GM18951 (cell line): ENCODE measurements around the gene EXD3.

ENCODE experiments used
- POLR2A ChIP-seq: IDR thresholded peaks from 4 replicates; pipeline ENCODE4 v1.6.1; 2011; ENCODE audit warnings: mild to moderate bottlenecking; ENCODE audit not compliant: insufficient read length, insufficient read depth; ENCODE audit errors: extremely low read depth
- in situ Hi-C: fragments of 300-500 bp; cut with MboI; formaldehyde crosslinking; loops from one replicate; pipeline ENCODE4 v1.12.0; 2022; ENCODE audit warnings: low sequenced_read_pairs, mixed read lengths, inconsistent platforms; ENCODE audit not compliant: unreplicated experiment

Gene EXD3

DNA sequence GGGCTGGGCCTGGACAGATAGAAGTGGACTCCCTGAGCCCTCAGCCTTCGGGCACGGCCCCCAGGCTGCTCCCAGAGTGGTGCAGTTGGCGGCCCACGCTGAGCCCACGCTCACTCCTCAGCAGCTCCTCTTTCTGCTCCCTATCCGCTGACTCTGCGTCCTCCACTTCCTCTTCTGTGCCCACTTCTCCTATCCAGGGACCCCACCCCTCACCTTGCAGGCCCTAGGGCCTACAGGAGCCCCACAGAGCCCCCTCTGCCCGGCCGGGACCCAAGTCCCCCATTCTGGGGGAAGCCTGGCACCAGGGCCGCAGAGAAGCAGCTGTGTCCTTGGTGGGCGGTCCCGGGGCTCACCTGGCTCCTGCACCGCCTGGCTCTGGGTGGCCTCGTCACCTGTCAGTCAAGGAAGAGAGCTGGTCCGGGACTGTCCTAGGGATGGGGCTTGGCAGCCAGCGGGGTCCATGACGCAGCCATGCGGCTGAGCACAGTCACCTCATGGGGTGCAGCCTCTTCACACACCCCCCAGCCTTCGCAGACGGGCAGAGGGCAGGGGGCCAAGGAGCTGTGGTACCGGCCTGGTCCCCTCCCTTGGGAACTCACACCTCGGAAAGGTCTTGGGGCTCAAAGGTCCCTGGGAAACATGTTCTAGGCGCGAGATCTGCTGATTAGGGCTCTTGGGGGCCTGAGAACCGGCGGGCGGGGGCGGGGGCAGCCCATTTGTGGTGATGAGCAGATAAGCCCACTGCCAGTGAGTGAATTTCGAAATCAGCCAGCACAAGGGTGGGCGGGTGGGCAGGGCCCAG lies 115.5 kb downstream of the EXD3 start:
- no peak for TF ChIP-seq POLR2A
- in situ Hi-C loops, result no loop called here

DNA sequence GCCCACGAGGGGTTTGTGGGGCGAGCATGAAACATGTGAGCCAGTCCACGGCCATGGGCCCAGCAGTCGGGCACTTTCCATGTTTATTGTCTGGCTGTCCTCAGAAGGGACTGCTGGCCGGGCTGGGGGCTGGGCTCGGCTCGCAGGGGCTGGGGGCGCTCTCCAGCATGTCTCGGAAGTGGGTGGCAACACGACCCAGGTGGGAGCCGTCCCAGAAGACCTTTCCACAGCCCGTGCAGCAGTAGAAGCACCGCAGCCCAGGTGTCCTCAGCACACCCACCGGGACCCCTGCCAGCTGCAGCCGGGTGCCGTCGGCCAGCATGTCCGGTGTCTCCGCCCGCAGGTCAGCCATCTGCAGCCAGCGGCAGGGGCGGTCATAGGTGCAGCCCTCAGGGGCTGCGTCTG lies 116.1 kb downstream of the EXD3 start:
- TF ChIP-seq POLR2A, result no peak
- in situ Hi-C loops, result no loop called here

DNA sequence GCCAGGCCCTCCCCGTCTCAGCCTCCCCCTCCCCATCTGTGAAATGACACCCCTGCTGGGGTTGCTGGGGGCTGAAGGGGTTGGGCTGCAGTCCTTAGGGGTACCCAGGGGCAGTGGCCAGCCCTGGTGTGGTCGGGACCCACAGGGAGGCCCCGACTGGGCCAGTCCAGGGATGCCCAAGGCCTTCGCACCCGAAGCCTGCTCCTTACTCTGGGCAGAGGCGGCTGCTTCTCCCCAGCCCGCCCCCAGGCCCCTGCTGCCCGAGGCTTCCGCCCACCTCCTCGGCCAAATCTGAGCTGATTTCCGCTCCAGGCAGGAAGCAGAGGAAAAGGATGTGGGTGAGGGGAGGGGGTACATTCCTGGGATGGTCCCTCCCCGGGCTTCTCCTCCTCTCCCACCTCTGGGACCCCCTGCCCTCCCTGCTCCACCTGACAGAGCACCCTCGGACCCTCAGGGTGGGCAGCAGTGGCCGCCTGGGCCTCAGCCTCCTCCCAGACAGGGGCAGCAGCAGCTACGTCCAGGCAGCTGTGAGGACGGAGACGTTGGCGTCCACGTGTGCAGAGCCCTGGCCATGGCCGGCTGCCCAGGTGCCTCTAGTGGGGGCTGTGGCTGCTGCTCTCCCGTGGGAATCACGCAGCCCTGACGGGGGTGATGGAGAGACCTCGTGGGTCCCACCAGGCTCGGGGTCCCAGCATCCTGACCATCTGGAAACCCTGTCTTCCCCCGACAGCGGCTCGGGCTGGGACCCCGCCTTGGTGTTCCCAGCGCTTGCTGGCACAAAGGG lies 116.7 kb downstream of the EXD3 start:
- TF ChIP-seq POLR2A, result no peak
- in situ Hi-C loops, result no loop called here

DNA sequence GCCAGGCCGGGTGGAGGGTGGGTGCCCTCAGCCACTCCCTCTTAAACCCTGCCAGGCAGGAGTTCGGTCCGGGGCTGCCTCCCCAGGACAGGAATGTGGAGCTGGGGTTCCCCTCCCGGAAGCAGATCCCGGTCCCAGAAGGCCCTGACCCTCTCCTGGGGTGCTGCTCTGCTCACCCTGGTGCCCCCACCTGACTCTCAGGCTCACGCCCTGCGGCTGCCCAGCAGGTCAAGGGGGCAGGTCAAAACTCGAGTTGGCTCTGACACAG lies 117.2 kb downstream of the EXD3 start:
- no peak for TF ChIP-seq POLR2A

DNA sequence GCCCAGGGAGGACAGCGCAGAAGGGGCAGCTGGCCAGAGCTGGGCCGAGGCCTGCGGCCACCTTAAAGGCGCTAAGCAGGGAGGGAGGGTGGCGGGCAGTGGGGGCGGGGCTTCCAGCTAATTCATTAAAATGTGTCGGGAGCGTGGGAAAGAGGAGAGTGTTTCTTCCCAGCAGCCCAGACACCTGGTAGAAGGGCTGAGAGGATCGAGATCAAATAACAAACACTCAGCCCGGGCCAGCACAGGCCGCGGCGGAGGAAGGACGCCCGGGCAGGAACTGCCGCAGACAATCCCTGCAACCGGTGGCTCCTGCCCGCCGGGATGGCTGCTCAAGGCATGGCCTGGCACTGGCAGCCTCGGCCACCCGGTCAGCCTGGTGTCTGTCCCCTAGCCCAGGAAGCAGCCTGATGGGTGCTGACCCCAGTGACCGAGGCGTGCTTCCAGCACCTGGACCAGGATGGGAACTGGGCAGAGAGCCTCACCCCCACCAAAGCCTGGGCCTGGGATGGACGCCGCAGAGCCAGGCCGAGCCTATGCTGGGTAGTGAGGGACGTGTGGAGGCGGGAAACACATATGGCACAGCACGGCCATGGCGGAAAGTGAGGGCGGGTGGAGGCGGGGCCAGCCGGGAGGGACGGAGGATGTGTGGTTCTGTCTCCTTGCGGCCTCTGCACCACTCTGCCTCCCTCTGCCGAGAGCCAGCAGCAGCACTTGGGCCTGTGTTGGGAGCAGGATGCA lies 117.7 kb downstream of the EXD3 start:
- in situ Hi-C loops, result no loop called here
- no peak for TF ChIP-seq POLR2A

More for the DNA sequence above, 117.2 kb downstream of the EXD3 start:
- in situ Hi-C loops, result no loop called here

DNA sequence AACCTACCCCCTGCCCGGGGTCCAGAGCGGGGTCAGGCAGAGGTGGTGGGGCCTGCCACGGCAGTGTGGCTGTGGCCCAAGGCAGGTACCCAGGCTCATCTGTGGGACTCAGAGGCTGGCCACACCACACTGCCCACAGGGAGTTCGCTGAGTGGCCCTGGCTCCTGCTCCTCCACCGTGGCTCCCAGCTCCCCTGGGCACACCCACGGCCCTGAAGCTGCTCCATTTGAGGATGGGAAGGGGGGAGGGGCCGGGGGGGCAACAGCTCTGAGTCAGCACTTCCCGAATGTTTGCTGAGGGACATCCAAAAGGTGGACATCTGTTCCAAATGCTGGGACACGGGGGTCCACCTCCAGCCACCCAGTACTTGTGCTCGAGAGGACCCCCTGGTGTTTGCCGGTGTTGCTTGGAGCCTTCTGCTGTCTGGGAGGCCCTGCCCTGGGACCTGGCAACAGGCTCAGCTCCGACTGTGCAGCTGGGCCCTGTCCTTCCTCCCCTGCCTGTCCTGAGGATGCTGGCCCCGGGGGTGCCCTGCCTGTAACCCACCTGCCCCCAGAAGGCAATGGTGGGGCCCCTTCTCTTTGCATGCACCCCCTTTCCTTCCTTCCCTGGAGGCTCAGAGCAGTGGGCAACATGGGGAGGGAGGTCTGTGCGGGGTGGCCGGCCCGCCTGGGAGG lies 118.4 kb downstream of the EXD3 start:
- in situ Hi-C loops, result no loop called here
- no peak for TF ChIP-seq POLR2A

DNA sequence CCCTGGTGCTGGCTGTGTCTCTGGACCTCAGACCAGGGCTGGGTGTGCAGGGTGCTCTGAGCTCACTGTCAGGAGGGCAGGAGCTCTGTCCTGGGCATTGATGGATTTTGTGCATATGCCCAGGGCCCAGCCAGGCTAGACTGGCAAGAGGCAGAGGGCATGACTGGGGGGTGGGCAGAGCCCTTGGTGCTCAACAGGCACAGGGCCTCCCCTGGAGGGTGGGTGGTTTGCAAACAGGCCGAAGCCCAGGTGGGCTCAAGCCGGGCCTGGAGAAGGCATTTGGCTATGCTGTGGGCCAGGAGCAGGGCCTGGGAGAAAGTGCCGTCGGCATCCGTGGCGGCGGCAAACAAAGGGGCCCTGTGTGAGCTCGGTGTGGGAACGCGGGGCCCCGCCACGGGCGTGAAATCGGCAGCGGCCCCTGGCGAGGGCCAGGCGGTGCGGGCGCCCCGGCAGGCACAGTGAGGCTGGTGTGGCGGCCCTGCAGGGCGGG lies 119.0 kb downstream of the EXD3 start:
- TF ChIP-seq POLR2A, result no peak

DNA sequence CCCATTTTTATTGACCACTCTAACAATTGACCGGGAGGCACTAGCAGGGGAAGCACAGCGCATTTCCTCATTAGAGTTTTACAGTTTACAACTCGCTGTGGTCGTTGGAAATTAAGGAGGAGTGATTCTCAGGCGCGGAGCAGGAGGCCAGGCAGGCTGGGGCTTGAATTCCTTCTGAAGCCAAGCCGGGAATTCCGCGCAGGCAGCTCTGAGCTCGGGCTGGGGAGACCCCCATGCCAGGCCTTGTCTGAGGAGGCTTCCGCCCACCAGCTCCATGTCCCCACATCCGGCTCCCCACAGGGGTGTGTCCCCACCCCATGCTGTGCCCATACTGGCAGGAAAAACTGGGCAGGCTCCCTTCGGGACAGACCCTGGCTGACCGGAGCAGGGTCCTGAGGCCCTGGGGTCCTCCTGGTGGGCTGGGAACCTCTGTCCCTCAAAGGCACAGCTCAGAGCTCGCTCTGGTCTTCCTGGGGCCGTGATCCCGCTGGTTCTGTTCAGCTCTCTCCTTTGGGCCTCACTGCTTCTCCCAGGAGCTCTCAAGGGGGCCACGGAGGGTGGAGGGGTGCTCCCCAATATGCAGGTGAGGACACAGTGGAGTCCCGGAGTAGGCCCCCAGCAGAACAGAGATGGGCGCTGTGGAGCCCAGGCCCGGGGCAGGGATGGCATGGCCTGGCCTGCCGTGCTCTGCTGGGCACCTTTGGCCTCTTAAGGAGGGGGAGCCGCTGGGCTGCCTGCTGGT lies 119.6 kb downstream of the EXD3 start:
- in situ Hi-C loops, result no loop called here
- no peak for TF ChIP-seq POLR2A

More for the DNA sequence above, 119.0 kb downstream of the EXD3 start:
- in situ Hi-C loops, result no loop called here

DNA sequence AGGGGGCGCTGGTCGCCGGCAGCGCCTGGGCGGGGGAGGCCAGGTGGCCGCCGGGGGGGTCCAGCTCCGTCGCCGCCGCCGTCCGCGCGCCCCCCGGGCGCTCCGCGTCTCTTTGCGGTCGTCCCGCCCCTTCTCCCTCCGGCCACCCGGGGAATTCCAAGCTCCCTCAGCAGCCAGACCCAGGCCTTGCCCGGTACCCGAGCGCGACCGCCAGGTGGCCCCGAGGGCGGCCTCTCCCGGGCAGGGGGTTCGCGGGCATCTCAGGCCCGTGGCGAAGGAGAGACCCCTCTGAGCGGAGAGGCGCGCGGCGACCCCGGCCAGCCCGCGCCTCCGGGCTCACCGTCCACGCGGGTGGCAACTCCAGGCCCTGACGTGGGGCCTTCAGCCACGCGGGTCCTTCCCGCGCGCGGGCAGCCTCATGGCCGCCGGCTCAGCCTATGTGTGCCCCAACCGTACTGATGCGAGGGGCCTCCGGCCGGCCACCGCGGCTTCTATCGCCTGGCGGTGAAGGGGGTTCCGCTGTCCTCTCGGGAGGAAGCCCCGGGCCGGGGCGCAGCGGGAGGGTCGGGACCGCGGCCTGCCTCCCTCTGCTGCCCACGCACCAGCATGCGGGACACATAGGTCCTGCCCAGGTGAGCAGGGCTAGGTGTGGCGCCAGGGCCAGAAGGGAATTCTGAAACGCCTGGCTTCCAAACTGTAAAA lies 120.4 kb downstream of the EXD3 start:
- in situ Hi-C loops, result no loop called here
- TF ChIP-seq POLR2A, result no peak

DNA sequence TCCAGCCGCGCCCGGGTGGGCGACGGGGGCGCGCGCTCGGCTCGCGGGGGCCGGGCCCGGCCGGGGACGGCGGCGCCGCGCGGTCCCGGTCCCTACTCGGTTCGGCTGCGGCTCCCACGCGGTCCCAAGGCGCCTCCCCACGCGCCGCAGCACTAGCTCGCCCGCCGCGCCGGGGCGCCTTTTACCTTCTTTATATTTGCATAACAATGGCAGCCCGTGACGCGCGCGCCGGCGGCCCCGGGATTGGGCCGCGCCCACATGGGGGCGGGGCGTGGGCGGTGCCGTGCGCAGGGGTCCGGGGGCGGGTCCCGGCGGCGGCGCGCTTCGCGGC lies 120.9 kb downstream of the EXD3 start, which contains the start of gene NRARP:
Gene NRARP (minus strand): TSS at position 154 of the 331 bp plus-strand sequence. CDS start 343 bp downstream, outside the sequence.
- peak; percentile 92 for TF ChIP-seq POLR2A
- in situ Hi-C loops, result no loop called here

DNA sequence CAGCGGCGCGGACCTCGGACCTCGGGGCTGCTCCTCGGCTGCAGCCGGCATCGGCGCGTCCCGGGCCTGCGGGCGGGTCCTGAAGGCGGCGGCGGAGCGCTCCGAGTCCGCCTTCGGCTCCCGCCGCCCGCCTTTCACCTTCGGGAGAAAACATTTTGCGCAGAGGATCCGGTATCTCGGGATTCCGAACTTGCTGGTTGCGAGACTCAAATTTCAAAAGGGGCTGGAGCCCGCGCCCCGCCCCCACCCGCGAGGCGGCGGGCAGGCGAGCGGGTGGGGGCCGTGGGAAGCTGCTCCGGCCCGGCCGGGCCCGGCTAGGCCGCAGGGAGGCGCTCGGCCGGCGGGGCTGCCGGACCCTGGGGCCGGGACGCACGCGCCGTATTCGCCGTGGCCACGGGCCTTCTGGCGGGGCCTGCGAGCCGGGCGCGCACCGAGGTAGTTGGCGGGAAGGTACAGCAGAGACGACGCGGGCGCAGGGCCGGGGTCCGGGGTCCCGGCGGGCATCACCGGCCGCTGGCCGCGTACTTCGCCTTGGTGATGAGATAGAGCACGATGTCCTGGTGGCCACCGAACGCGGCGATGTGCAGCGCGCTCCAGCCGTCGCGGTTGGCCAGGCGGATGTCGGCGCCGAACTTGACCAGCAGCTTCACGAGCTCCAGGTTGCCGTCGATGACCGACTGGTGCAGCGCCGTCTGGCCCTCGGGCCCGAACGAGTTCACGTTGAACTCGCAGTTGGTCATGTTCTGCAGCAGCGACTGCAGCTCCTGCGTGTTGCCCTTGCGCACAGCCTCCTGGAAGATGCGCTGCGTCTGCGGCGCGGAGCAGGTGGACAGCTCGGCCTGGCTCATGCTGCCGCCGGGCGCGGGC lies 121.6 kb downstream of the EXD3 start:
- in situ Hi-C loops, result no loop called here
- no peak for TF ChIP-seq POLR2A
